Urinary bladder (tissue), 4 donors: ENCODE data around the gene HMGB2. TPM values are rescaled to one million over a fixed set of nuclear protein-coding genes. Genes with fewer than 3 reads are reported as not detected.

ENCODE experiments used
- DNase-seq: peaks from one replicate; pipeline ENCODE4 v3.0.0-alpha.2; 2015; ENCODE audit errors: extremely low spot score
- H3K27ac ChIP-seq: one replicate; pipeline ENCODE4 v1.5.1; 2013; ENCODE audit warnings: low read depth, mild to moderate bottlenecking, moderate library complexity
- H3K36me3 ChIP-seq: one replicate; pipeline ENCODE4 v1.6.1; 2013; ENCODE audit warnings: mild to moderate bottlenecking, moderate library complexity; ENCODE audit not compliant: insufficient read depth
- H3K4me1 ChIP-seq: one replicate; pipeline ENCODE4 v1.6.1; 2013; ENCODE audit warnings: mild to moderate bottlenecking, moderate library complexity; ENCODE audit not compliant: insufficient read depth
- H3K4me3 ChIP-seq: one replicate; pipeline ENCODE4 v1.5.1; 2013; ENCODE audit warnings: low read depth, low read length
- WGBS: extraction: QIAGEN DNeasy Blood & Tissue Kit; methylation state at CpG from one replicate; pipeline ENCODE4 v1.1.7; 2013; 5-methylcytosine and 5-hydroxymethylcytosine counted together
- polyA plus RNA-seq: library from polyadenylated mRNA; stranded (reverse); fragments of 200-250 nt; gene quantifications from one replicate; pipeline ENCODE4 v1.2.3, GENCODE V29; 2013
- total RNA-seq: library from RNA; depleted of rRNA; stranded (reverse); fragments of >200 nt; gene quantifications from one replicate; pipeline ENCODE4 v1.2.3, GENCODE V29; 2014
- donor health status: healthy with polysubstance abuse.
- donor health status: healthy.

Gene HMGB2
- total and polyA plus RNA-seq, 2 donors: 94.1 to 109 TPM

- 61% methylated on average over 5 of the region's 5 CpGs for WGBS
- no peak for DNase-seq
- peaks cover 2% of the 10 kb centered on the region for H3K36me3 ChIP-seq
- no peak overlapping the region for H3K27ac ChIP-seq
- no peaks in the 10 kb centered on the region for H3K4me1 ChIP-seq
- H3K4me3 ChIP-seq: no peak overlapping the region
Observed at GRCh38 chr4:173360587-173361221, 26.5 kb upstream of the HMGB2 start.

- WGBS: 61% methylated on average over 2 of the region's 2 CpGs
- Histone ChIP-seq H3K27ac (no peak overlapping the region), H3K36me3 (peaks cover 2% of the 10 kb centered on the region), H3K4me1 (no peaks in the 10 kb centered on the region), H3K4me3 (no peak overlapping the region)
- DNase-seq: no peak
Observed at GRCh38 chr4:173357939-173358338, 23.8 kb upstream of the HMGB2 start.

GRCh38 chr4:173347467-173347866 lies 13.3 kb upstream of the HMGB2 start:
- Histone ChIP-seq H3K4me3 (no peak overlapping the region), H3K4me1 (no peaks in the 10 kb centered on the region), H3K36me3 (no peaks in the 10 kb centered on the region), H3K27ac (no peak overlapping the region)
- no peak for DNase-seq
- WGBS: 100% methylated on average over 1 of the region's 1 CpG

GRCh38 chr4:173346074-173346473 lies 11.9 kb upstream of the HMGB2 start:
- H3K4me1 ChIP-seq: no peaks in the 10 kb centered on the region
- no peak for DNase-seq
- no peaks in the 10 kb centered on the region for H3K36me3 ChIP-seq
- H3K4me3 ChIP-seq: no peak overlapping the region
- 68% methylated on average over 2 of the region's 2 CpGs for WGBS
- no peak overlapping the region for H3K27ac ChIP-seq

GRCh38 chr4:173345648-173346047 lies 11.5 kb upstream of the HMGB2 start:
- Histone ChIP-seq H3K4me1 (no peaks in the 10 kb centered on the region), H3K36me3 (no peaks in the 10 kb centered on the region), H3K27ac (no peak overlapping the region), H3K4me3 (no peak overlapping the region)
- WGBS: 27% methylated on average over 2 of the region's 2 CpGs
- DNase-seq: no peak

GRCh38 chr4:173343832-173344397 lies 9.8 kb upstream of the HMGB2 start:
- Histone ChIP-seq H3K4me1 (no peaks in the 10 kb centered on the region), H3K4me3 (no peak overlapping the region), H3K36me3 (no peaks in the 10 kb centered on the region), H3K27ac (no peak overlapping the region)
- DNase-seq: no peak
- WGBS: 87% methylated on average over 3 of the region's 3 CpGs

GRCh38 chr4:173337463-173337862 lies 3.3 kb upstream of the HMGB2 start:
- Histone ChIP-seq H3K4me1 (no peaks in the 10 kb centered on the region), H3K27ac (no peak overlapping the region), H3K4me3 (no peak overlapping the region), H3K36me3 (no peaks in the 10 kb centered on the region)
- no peak for DNase-seq
- 94% methylated on average over 2 of the region's 2 CpGs for WGBS

- H3K4me1 ChIP-seq: no peaks in the 10 kb centered on the region
- H3K27ac ChIP-seq: no peak overlapping the region
- no peaks in the 10 kb centered on the region for H3K36me3 ChIP-seq
- peak overlapping the region; percentile 70 for H3K4me3 ChIP-seq
- DNase-seq: peak; percentile 46
- 2% methylated on average over 52 of the region's 52 CpGs for WGBS
Observed at GRCh38 chr4:173334891-173335752, 964 bp upstream of the HMGB2 start.

GRCh38 chr4:173333658-173334084 lies 487 bp downstream of the HMGB2 start:
- Histone ChIP-seq H3K4me3 (peak overlapping the region; percentile 82), H3K27ac (peak overlapping the region; percentile 99), H3K4me1 (no peaks in the 10 kb centered on the region), H3K36me3 (no peaks in the 10 kb centered on the region)
- no peak for DNase-seq
- under 1% methylated on average over 52 of the region's 53 CpGs for WGBS

- no peak for DNase-seq
- no peaks in the 10 kb centered on the region for H3K36me3 ChIP-seq
- peak overlapping the region; percentile 99 for H3K27ac ChIP-seq
- H3K4me3 ChIP-seq: peak overlapping the region; percentile 82
- 6% methylated on average over 21 of the region's 21 CpGs for WGBS
- no peaks in the 10 kb centered on the region for H3K4me1 ChIP-seq
Observed at GRCh38 chr4:173332963-173333657, 1.0 kb downstream of the HMGB2 start.

- DNase-seq: no peak
- 32% methylated on average over 6 of the region's 6 CpGs for WGBS
- Histone ChIP-seq H3K27ac (no peak overlapping the region), H3K36me3 (no peaks in the 10 kb centered on the region), H3K4me1 (no peaks in the 10 kb centered on the region), H3K4me3 (no peak overlapping the region)
Observed at GRCh38 chr4:173332021-173332487, 2.1 kb downstream of the HMGB2 start.

- Histone ChIP-seq H3K4me3 (no peak overlapping the region), H3K36me3 (peaks cover 2% of the 10 kb centered on the region), H3K27ac (no peak overlapping the region), H3K4me1 (no peaks in the 10 kb centered on the region)
- no peak for DNase-seq
- WGBS: 81% methylated on average over 2 of the region's 2 CpGs
Observed at GRCh38 chr4:173330590-173330989, 3.6 kb downstream of the HMGB2 start.

- peaks cover 2% of the 10 kb centered on the region for H3K36me3 ChIP-seq
- H3K27ac ChIP-seq: no peak overlapping the region
Observed at GRCh38 chr4:173328236-173328901, 5.8 kb downstream of the HMGB2 start.

More at GRCh38 chr4:173328236-173328901, 5.8 kb downstream of the HMGB2 start:
- Histone ChIP-seq H3K4me3 (no peak overlapping the region), H3K4me1 (no peaks in the 10 kb centered on the region)
- WGBS: 87% methylated on average over 5 of the region's 5 CpGs
- DNase-seq: no peak
